Sigmoid colon (tissue), 4 donors: ENCODE results near the gene TSSK2.

Experiments
- CTCF ChIP-seq, 4 experiments: fragments of 450-650 bp in 3 of 4; fragments of 200-600 bp in 1 of 4; IDR thresholded peaks; one replicate each; pipeline ENCODE4 v1.5.1; 2016 to 2019; ENCODE audit warnings: antibody characterized with exemption in 4 of 4, mild to moderate bottlenecking in 3 of 4, moderate library complexity in 2 of 4
- EP300 ChIP-seq, 4 donors: sonication (generic); formaldehyde crosslinking; IDR thresholded peaks; one replicate each; pipeline ENCODE4 v1.6.1; 2017; ENCODE audit warnings: antibody characterized with exemption in 4 of 4
- POLR2A ChIP-seq, 2 donors: fragments of 450-650 bp; IDR thresholded peaks; one replicate each; pipeline ENCODE4 v1.6.1; 2016; ENCODE audit warnings: antibody characterized with exemption in 2 of 2, mild to moderate bottlenecking in 2 of 2, moderate library complexity in 2 of 2
- POLR2AphosphoS5 ChIP-seq, 4 donors: sonication (generic); formaldehyde crosslinking; IDR thresholded peaks; one replicate each; pipeline ENCODE4 v1.6.1; 2017; ENCODE audit warnings: antibody characterized with exemption in 4 of 4

- TF ChIP-seq POLR2AphosphoS5 (IDR thresholded peaks at IDR 0.05) (no peak), CTCF (IDR thresholded peaks at IDR 0.05) (no peak), POLR2A (IDR thresholded peaks at IDR 0.05) (no peak), EP300 (IDR thresholded peaks at IDR 0.05) (no peak)
These were observed 33.3 kb downstream of the TSSK2 start for GRCh38 chr22:19164425-19164824.
